HG03066 (cell line): Measurements from ENCODE around the gene SDK1.

Experiments
- ATAC-seq: cut with Tn5 transposase; IDR thresholded peaks from one replicate; pipeline ENCODE4 v1.9.1; 2021; ENCODE audit warnings: low read depth; ENCODE audit not compliant: unreplicated experiment

The SDK1 gene

DNA sequence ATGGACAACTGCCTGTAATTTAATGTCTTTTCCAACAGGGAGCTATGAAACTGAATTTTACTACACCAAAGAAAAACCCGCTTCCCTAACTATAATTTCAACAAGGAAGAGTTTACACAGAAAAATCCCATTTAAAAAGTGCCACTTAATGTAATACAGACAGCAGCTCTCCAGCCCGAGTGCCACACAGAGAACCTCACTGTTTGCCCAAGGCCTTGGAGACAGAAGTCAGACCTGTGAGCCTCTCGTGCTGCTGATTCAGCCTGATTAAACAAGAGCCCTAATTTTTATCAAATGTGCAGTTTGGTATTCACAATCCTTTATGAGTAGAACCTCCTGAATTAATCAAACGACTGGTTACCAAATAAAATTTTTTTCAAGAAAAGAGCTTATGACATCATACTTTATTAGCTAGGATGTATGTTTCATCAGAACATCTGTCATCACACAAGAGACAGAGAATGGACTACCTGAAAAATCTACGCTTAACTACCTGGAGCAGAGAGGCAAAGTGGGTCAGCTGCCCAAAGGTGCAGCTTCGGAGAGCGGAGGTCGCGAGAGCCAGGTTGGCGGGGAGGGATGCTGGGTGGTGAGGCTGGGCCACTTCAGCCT lies 543.6 kb downstream of the SDK1 start:
- no peak for ATAC-seq

DNA sequence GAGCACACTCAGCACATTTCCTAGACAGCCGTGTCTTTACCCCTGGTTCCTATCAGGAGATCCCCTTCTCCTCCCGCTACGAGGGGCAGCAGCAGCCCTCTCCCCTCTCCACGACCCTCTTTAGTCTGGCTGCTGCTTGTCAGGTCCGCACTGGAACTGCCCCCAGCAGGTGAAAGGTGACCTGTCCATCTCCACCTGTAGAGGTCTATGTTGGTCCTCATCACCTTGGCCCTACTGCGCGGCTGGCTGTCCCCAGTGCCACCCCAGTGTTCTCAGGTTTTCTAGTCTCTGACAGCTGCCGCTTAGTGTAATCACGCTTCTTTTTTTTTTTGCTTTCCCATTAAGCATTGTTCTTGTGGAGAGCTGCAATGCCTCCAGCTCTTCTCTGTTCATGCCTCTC lies 545.7 kb downstream of the SDK1 start:
- ATAC-seq = no peak

DNA sequence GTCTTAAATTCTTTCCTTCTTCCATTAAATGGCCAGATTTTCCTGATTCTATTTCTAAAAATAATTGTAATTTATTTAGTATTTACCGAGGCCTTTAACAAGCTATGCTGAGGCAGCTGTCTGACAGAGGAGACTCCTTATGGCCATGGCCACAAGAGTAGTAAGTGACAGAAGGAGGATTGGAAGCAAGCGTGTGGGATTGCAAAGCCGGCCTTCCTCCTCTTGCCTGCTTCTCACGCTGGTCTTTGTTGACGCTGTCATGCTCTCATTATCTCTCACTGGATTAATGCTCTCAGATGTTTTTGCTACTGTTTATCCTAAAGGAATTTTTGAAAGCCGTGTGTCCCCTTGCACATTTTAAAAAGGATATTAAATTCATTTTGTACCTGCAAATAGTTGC lies 546.3 kb downstream of the SDK1 start:
- no peak for ATAC-seq

DNA sequence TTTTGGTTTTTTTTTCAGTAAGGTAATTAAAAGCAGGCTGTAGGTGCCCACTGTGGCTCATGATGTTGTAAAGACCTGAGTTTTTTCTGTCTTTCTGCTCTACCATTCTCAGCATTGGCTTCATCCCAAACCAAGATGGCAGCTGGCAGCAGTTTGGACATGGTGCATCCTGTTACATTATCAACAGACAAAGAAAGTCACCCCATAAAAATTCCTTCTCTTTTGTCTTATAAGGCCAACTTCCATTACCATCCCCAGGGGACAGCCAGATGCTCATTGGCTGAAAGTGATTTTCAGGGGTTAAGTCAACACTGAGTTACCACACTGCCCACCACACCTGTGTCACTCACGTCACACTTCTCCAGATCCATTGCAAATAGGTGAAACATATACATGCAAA lies 558.4 kb downstream of the SDK1 start:
- ATAC-seq = no peak

DNA sequence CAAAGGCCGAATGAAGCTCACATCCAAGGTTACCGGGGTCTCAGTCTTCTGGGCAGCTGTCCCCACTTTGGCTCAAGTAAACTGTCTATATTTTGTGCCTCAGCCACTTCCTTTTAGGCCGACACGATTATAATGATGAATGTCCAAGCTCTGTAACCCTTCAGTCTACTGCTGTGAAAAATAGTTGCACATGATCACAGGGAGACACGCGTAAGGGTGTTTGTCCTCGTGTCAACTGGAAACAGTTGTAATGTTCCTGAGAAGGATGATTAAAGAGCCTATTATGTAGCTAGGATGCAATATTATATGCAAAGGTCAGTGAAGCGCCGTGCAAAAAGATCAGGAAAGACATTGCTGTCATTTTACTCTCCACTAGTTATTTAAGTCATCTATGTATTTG lies 559.9 kb downstream of the SDK1 start:
- no peak for ATAC-seq

DNA sequence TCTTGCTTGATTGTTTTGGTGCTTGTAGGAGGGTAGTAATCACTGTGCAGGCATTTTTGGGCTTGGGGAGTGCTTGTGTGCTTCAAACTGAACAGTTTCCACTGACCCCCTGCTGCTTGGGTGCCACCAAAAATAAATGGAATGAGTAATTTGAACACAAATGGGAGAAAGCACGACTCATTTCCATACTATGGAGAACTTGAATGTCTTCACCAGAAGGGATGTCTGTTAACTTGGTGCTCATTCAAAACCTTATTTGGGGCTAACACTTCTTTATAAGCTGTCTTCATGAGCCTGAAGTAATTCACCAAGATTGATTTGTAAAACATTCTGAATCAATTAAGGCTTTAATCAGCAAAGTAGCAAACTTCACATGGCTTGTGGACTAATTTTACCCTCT lies 560.3 kb downstream of the SDK1 start:
- no peak for ATAC-seq

DNA sequence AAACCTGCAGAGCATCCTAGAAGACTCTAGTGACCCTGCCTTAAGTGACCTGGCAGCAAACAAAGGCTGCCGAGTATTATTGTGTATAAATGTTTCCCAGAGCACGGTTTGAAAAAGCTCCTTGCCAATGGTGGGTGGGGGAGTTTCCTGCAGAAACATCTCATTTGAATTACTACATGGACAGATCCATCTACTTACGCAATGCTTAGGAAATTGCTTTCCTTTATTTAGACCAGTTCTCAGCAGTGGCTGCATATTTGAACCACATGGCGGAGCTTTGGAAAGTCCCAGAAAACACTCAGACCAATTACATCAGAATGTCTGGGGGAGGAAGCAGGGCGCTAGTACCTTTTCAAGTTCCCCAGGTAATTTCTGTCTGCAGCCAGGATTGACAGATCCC lies 560.9 kb downstream of the SDK1 start:
- ATAC-seq = no peak

DNA sequence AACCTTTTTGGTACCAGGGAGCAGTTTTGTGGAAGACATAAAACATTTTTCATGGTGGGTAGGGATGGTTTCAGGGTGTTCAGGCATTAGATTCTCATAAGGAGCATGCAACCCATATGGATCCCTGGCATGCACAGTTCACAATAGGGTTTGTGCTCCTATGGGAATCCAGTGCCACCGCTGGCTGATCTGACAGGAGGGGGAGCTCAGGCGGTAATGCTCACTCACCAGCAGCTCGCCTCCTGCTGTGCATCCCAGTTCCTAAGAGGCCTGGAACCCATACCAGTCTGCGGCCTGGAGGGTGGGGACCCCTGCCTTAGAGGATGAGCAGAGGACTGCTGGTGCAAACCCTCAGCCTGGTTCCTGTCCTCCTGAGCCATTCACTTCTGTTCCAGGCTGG lies 561.7 kb downstream of the SDK1 start:
- ATAC-seq = no peak

DNA sequence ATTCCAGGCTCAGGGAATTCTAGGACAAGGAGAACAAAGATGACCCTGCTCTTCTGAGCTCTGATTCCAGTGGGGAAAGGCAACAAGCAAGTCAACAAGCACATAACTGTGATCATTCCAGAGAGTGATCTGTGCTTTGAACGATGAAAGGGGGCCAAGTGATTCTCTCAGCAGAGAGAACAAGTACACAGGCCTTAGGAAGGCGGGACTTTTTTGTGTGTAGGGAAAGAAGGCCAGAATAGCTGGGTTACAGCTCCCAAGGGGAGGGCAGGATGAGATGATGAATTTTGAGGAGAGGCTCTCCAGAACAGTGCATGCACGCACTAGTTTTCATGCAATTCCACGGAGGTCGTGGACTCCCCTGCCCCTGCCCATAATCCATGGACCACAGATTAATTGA lies 565.2 kb downstream of the SDK1 start:
- no peak for ATAC-seq

DNA sequence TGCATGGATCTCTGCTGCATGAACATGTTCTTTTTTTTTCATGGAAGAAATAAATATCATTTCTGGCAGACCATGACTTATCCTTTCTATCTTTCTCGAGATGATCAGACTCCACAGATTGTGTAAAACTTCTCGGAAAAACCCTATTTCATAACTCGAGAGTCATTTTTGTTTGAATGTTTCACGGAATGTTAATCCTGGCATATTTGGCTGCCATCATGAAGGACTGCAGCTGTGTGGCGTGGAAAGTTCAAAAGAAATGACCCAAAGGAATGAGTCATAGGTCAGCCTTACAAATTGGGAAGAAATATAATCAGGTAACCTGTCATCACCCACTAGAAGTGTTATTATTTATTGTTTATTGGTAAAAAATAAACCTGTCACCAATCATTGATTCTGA lies 566.8 kb downstream of the SDK1 start:
- ATAC-seq = no peak

DNA sequence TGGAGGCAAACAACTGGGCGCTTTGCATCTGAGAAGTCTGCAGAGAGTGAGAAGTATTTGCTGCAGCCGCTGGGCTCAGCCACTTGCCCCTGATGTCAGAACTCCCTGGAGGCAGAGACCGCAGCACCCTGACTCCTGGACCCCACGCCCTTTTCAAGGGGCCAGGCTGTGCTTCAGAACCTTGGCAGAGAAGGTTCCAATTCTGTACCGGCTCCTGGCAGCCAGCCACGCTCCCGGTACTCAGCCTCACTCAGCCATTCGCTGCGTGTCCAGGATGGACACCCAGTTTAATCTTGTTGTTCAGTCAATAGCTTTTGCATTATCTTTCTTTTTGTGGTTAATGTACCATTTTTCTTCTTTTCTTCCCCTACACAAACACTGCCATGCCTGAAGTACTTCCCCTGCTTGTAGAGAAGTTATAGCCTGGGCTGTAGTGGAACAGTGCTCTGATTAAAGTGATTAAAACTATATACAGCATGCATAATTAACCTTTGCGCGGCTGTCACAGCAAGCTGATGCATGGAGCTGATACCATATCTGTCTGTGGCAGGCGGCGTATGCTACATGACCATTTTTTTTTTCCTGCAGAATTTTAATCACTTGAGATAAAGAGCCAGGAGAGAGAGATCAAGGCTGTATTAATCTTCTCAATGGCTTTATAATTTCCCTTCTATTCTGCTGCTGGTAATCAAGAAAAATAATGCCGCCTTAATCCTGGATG lies 578.5 kb downstream of the SDK1 start:
- no peak for ATAC-seq

DNA sequence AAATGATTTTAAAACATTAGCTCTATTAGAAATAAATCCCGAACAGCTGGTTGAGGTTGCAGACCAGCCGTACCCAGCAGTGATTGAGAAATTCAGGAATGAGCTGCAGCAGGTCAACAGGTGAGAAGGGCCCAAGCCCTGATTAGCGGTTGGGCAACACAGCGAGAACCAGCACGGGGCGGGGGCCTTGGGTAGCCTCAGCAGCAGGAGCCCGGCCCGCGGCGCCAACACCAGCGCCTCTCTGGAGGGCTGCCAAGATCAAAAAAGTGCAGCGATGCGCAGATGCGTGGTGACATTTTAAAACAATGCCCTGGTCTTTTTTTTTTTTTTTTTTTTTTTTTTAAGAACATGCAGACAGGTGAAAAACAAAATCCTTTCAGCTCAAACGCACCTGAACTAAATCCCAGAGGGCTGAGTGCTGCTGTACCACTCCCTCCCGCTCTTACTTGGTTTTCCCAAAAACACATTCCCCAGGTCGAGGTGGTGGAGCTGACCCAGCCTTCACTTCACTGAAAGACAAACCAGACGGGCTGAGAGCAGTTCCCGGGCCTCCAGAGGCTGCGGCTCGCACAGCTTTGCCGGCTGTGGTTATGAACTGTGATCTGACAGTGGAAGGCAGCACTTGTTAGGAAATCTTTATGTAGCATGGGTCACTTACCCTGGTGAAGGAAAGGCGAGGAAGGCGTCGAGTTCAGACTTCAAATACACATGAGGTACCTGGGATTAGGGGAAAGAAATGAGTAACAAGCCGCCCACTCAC lies 579.4 kb downstream of the SDK1 start:
- ATAC-seq = no peak

DNA sequence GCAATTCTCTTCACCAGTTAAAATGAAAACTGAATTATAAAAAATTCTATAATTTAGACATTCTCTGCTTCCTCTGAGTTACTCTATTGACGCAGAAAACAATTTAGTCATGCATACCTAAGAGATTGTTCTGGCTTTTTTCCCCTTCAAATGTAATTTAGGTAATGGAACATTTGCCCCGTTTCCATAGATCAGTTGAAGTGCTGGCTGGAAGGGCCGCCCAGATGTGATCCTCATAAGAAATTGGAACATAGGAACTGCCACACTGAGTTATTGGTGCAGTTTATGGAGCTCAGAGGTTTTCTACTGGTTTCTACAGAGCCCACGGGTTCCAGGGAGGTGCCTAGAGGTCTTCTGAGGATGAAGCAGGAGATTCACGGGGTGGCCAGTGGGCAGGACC lies 581.7 kb downstream of the SDK1 start:
- ATAC-seq = no peak

DNA sequence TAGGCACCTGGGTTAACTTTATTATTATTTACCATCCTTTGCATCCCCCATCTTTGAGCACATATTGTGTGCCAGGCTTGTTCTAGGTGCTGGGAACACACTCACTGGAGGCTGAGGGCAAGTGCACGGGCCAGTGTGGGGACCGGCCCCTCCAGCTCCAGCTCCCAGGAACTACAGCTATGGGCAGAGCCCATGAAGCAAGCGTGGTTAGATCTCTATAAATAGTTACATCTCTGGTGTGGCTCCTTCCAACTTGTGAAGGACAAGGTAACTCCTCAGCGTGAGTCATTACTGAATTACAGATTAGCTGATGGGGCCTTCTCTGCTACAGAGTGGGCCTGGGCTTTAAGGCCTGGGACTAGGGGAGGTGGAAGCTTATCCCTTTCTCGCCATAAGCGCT lies 583.5 kb downstream of the SDK1 start:
- no peak for ATAC-seq

DNA sequence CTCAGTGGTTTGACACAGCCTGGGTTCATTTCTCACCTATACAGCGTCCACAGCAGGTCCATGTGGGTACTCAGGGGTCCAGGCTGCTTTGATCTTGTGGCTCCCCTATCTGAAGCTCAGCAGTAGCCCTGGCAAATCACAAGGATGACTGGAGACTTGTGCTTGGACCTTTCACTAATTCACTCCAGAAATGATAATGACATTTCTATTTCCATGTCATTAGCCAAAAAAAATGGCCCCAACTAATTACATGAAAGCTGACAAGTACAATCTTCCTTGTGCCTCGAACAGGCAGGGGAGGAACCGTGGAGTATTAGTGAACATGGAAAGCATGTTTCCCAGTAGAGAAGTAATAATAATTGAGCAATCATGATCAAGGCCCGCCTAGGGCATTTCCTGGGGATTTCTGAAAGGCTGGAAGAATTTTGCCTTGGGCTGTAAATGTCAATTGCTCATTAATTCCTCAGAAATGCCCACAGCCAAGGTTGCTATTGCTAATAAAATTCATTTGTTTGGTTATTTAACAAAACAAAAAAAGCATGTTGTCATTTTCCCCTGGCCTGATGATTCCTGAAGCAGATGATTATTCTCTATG lies 586.1 kb downstream of the SDK1 start:
- ATAC-seq = no peak

DNA sequence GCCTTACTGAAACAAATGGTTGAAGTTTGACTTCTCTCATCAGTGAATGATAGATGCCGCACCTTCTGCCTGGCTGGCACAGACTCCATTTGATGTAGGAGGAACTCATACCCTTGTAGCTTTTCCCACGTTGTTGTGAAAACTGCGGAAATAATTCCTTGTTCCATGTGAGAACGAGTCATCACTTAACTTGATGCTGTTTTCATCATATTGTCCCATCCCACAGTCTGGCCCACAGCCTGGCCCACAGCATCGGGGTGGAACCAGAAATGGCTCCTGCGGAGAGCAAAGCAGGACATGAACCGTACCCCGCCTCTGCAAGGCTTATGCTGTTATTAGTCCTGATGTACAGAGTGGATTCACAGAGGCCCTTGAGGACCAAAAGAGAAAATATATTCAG lies 587.0 kb downstream of the SDK1 start:
- no peak for ATAC-seq

DNA sequence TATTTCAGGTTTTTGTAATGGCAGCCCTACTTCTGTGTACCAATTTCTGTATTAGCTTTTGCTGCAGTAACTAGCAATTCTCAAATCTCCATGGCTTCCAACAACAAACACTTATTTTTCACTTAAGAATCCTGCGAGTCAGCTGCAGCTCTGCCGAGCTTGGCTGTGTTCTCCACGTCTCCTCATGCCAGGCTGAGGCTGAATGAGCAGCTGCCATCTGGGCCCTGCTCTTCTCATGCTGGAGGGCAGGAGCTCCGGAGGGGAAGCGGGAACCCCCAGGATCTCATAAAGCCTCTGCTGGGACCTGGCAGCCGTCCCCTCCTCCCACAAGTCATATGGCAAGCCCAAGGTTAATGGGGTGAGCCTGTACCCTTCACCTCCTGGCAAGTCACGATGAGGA lies 591.1 kb downstream of the SDK1 start:
- no peak for ATAC-seq

DNA sequence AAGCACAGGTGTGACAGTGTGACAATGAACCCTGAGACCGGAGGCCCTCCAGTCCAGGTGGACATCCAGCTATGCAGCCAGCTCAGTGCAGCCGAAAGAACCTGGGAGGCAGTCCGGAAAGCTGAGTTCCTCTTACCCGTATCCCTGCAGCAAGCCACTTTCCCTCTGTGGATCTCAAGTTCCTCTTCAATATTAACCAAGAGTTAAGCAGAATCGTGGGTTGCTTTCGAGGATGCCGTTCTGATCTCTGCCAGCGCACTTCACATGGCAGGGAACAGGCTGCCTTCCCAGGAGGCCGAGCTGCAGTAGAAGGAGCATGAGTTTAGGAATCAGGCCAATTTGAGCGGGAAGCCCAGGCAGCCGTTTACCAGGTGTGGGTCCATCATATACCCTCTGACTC lies 591.6 kb downstream of the SDK1 start:
- ATAC-seq = no peak

DNA sequence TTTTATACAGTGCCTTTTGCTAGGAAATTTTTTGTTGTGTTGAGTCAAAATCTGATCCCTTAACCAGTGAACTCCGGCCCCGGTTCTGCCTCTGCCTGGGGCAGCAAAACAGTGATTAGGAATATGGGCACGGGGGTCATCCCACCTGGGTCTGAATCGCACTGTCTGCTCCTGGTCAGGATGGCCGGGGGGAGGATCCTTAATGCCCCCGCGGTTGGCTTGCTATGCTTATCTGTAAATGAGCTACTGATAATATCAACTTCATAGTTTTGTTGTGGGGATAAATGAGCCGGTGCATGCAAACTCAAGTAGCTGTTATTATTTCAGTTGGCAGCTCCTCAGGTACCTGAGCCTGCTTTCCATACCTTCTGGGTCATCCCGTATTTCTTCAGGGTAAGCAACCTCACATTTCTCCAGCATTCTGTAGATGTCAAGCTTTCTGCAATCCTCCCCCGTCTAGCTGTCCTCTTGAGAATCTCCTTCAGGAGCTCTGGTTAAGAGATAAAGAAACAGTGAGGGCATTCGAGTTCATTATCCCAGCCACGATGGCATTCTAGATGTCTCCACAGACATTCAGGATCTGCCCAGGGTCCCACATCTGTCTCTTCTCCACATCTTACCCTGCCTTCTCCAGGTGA lies 592.2 kb downstream of the SDK1 start:
- ATAC-seq = no peak

DNA sequence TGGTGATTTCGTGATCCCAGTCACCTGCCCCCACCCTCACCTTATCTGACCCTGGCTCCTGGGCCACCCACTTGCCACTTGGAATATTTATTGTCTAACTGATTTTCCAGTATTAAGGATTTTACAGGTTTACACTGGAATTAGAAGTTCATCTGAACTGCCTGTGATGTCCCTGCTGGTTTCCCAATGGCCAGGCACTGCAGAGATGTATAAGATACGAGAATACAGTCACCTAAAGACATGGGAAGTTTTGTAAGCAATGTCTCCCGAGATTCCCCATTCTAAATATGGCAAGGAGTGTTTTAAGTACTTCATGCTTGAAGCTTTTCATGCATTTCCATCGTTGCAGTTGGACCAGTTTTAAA lies 592.7 kb downstream of the SDK1 start:
- no peak for ATAC-seq
